Adrenal gland (tissue), 5 donors: ENCODE data around the gene TAPBPL.
"Not testable (repeated sequence)": the region's sequence is repeated elsewhere in the genome, so short reads cannot be mapped to it uniquely, and the experiment has no call there.

Experiments used
- CTCF ChIP-seq, 6 experiments: fragments of 450-650 bp in 4 of 6; fragments of 200-600 bp in 2 of 6; sonication (generic) in 1 of 6; IDR thresholded peaks; 1 replicate in 5 of 6; 2 replicates in 1 of 6; pipeline versions ENCODE4 v1.5.1 to v1.8.0; 2016 to 2021; ENCODE audit warnings: antibody characterized with exemption in 6 of 6, mild to moderate bottlenecking in 2 of 6, moderate library complexity in 1 of 6
- POLR2A ChIP-seq, 2 donors: fragments of 450-650 bp; IDR thresholded peaks; one replicate each; pipeline ENCODE4 v1.6.1; 2017; ENCODE audit warnings: antibody characterized with exemption in 2 of 2, mild to moderate bottlenecking in 2 of 2, moderate library complexity in 1 of 2
- donor health status: DM: no; HTN: no; CAD: no.

DNA sequence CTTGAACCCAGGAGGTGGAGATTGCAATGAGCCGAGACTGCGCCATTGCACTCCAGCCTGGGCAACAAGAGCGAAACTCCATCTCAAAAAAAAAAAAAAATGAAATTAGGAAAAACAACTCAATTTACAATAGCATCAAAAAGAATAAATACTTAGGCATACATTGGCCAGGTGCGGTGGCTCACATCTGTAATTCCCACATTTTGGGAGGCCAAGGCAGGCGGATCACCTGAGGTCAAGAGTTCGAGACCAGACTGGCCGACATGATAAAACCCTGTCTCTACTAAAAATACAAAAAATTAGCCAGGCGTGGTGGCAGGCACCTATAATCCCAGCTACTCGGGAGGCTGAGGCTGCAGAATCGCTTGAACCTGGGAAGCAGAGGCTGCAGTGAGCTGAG, 24.0 kb upstream of the TAPBPL start:
- TF ChIP-seq CTCF, POLR2A (IDR thresholded peaks at IDR 0.05): not testable (repeated sequence)
